DMS114 treated with DMSO at 0.1 percent for 48 hours (cell line): ENCODE results near the gene ZHX3.

Experiments used
- DNase-seq: peaks from one replicate; lab custom pipeline; 2025; ENCODE audit not compliant: unreplicated experiment; lab: John Stamatoyannopoulos, UW

Gene ZHX3

GRCh38 chr20:41228858-41229257, 88.7 kb downstream of the ZHX3 start:
- DNase-seq = no peak

GRCh38 chr20:41226426-41226825, 91.1 kb downstream of the ZHX3 start:
- no peak for DNase-seq

GRCh38 chr20:41225091-41225490, 92.4 kb downstream of the ZHX3 start:
- DNase-seq = no peak

- no peak for DNase-seq
These were observed 93.2 kb downstream of the ZHX3 start for GRCh38 chr20:41224281-41224680.

DNA sequence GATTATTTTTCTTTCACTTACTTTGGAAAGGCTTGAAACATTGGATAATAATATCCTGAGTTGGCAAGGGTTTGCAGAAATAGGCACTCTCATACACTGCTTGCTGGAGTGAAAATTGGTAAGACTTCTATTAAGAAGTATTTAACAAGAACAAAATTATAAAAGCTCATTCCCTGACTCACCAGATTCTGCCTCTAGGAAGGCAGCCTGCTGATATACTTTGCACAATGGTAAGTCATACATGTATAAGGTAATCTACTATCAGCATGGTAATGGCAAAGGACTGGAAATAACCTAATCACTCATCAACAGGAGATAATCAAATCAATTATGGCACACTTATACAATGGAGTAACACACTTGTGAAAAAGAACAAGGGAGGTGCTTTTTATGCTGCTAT, 94.4 kb downstream of the ZHX3 start:
- no peak for DNase-seq

GRCh38 chr20:41222703-41223102, 94.8 kb downstream of the ZHX3 start:
- DNase-seq = no peak

- DNase-seq = no peak
These were observed 95.2 kb downstream of the ZHX3 start for GRCh38 chr20:41222296-41222695.

- DNase-seq = no peak
These were observed 95.8 kb downstream of the ZHX3 start for GRCh38 chr20:41221614-41222218.

DNA sequence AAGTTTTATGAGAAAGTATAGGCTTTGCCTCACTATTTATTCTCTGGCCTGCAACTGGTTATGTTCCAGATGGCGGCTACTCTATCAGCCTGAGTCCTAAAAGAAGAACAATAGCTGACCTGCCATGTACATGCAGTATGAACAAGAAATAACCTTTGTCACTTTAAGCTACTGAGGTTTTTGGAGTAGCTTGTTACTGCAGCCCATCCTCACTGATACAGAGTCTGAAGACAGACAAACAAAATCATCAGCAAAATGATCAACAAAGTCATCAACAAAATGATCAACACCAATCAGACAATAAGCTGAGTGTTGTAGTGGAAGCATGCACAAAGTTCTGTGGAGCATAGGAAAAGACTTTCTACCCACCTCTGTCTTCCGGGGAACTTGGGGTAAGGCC, 97.7 kb downstream of the ZHX3 start:
- DNase-seq = no peak

- no peak for DNase-seq
These were observed 99.1 kb downstream of the ZHX3 start for GRCh38 chr20:41218466-41218865.

DNA sequence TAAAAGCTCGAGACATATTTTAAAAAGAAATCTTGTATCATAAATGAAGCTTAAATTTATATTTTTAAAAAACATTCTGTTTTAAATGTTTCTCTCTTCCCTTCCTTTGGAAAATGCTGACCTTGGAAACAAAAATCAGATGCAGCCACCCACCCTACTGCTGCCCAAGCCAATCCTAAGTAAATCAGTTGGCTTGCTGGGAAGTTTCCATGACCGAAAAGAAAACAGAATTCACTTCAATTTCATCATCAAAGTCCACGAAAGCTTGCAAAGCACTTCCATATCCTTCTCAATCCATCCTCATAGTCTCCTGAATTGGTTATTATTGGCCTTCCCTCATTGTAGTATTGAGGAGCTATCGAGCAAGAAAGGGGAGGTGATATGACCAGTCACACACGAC, 100.1 kb downstream of the ZHX3 start:
- no peak for DNase-seq

GRCh38 chr20:41214666-41215065, 102.9 kb downstream of the ZHX3 start:
- no peak for DNase-seq

DNA sequence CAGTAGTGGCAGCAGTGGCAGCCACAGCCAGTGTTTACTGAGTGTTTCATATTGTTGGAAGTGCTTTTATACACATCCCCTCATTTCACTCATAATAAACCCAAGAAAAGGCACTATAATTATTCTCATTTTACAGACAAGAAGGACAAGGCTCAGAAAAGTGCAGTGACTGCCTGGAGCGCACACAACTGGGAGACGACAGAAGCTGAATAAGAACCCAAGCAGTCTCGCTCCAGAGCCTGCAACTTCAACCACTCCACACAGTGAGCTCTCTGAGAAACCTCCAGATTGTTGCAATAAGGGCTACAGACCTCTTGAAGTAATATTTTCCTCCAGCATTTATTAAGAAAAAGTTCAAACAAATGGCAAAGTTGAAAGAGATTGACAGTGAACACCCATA, 103.3 kb downstream of the ZHX3 start:
- no peak for DNase-seq

DNA sequence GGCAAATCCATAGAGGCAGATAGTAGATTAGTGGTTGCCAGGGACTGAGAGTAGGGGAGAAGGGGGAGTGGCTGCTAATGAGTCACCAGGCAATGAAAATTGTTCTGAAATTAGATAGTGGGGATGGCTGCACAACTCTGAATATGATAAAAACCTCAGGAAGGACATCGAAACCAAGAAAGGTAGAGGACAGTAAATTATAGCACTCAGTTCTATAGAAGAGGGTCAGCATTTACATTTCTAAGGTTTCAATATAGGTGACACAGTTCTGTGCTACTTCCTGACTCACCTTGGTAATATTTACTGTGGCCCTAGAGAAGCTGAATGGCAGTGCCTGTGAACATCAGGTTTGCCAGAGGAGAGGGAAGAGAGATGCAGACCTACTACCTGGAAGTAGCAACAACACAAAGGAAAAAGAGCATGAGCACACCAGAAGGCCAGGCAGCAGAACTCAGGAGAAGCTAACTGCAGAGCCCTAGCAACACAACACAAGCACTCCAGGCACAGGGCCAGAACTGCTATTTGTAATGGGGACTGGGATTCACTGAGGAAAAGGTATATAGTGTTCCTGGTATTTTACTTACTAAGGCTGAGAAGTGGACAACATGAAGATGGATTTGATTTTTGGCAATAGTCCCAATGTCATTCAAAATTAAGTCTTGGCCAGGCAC, 104.2 kb downstream of the ZHX3 start:
- DNase-seq = no peak

DNA sequence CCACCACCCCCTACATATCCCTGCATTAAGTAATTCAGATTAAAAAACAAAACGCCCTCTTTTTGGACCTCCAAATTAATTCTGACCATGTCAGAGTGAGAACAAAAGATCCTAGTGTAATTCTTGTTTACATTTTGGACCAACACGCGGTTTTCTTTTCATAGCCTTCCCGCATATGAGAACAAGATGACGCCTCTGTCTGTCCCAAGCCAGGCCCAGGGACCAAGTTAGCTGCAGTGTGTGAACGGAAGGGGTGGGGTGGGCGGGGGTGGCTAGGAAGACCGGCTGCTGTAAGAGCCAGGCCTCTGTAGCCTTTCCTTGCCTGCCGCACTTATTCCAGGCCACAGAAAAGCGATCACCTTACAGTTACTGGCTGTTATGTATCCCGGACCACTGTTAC, 112.2 kb downstream of the ZHX3 start:
- no peak for DNase-seq

- no peak for DNase-seq
These were observed 112.9 kb downstream of the ZHX3 start for GRCh38 chr20:41204304-41205265.

DNA sequence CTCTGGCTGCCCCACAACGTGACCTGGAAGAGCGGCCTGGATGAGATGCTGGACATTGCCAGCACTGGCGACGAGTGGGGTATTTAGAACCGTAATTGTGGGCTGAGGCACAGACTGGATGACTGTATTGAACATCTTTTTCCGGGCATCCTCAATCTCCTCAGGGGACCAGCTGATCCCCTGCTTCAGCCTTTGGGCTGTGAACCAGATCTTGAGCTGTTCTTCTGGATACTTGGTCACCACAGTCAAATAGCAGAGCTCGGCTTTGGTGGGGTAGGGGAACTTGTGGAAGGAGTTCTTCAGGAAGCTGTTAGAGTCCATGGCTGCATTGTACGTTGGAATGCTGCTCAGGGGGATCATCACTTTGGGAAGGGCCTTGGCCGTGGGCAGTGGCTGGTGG, 113.9 kb downstream of the ZHX3 start:
- no peak for DNase-seq

- no peak for DNase-seq
These were observed 115.1 kb downstream of the ZHX3 start for GRCh38 chr20:41202426-41202825.

DNA sequence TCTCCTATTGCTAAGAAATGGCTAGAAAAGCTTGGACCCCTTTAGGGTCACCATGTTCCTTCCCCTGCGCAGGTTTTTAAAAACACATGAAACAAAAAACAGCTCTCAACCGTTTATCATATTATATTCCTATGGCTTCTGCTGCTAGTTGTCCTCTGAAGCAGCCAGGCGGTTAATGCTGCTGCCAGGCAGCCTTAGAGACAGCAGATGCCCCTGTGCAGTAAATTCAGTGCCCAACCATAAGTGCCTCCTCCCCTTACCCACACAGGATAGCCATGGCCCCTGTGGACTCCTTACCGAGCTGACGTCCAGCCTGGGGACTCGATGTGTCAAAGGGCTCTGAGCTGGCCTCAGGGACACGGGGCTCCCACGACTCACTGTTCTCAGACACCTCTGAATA, 115.8 kb downstream of the ZHX3 start:
- no peak for DNase-seq

DNA sequence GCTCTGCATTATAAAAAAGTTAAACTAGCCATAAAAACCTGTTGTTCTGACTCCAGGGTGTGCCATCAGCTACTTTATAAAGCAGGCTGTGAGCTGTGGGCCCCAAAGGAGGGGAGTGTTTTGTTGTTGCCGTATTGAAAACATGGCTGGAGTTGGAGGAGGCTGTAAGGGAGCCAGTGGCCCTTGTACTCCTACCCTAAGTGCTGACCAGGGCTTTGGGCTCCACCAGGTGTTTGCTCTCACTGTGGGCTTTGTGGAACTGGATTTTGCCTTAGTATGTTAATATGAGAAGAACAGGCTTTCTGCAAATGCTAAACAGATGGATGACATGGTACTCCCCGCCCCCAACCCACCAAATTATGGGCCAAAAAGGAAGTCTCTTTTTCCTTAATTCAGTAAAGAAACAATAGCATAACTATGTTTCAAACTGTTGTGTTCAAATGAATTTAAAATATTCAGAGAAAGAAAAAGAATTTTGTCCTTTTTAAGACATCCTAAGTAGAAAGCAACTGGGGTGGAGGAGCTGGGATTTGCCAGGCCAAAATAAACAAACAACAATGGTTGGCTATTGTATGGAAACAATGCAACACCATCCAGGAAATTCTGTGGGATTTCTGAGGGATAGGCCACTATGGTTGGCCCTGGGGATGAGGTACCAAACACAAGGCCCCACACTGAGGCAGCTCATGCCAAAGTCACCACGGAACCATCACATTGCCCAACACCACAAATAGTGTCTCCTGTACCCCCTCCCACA, 116.9 kb downstream of the ZHX3 start:
- DNase-seq = no peak

GRCh38 chr20:41198443-41198842, 119.1 kb downstream of the ZHX3 start:
- DNase-seq = no peak
